ENCODE data around the gene EHBP1L1. TPM values are rescaled to one million over a fixed set of nuclear protein-coding genes. Genes with fewer than 3 reads are reported as not detected.

Gene EHBP1L1
- total RNA-seq, 2 donors from 2014 or later, result 20.5 to 85.3 TPM

- H3K4me1 ChIP-seq, result peaks cover 0 to 43% of the 10 kb centered on the region in 2 donors
- H3K36me3 ChIP-seq, result peaks cover 36% of the 10 kb centered on the region
- H3K4me3 ChIP-seq, result peak overlapping the region in 1 of 2 donors; percentile 42
- TF ChIP-seq CTCF (IDR thresholded peaks at IDR 0.05), result no peak
- no peaks in the 10 kb centered on the region for H3K27me3 ChIP-seq
- peak overlapping the region; percentile 63 to 74 for H3K27ac ChIP-seq
- H3K9me3 ChIP-seq, result no peaks in the 10 kb centered on the region
- no peak for DNase-seq (ENCODE audit: low spot score)
Measured at GRCh38 chr11:65592858-65593517, 17.1 kb downstream of the EHBP1L1 start.

- DNase-seq (ENCODE audit: low spot score), result no peak
- no peaks in the 10 kb centered on the region for H3K9me3 ChIP-seq
- H3K4me1 ChIP-seq, result peaks cover 0 to 35% of the 10 kb centered on the region in 2 donors
- peaks cover 44% of the 10 kb centered on the region for H3K36me3 ChIP-seq
- no peaks in the 10 kb centered on the region for H3K27me3 ChIP-seq
- no peak overlapping the region for H3K27ac ChIP-seq
- TF ChIP-seq CTCF (IDR thresholded peaks at IDR 0.05), result peak; percentile 46 to 79
- H3K4me3 ChIP-seq, result no peak overlapping the region
Measured at GRCh38 chr11:65593518-65594414, 17.9 kb downstream of the EHBP1L1 start.

GRCh38 chr11:65595131-65595530 lies 19.3 kb downstream of the EHBP1L1 start:
- peaks cover 0 to 23% of the 10 kb centered on the region in 2 donors for H3K4me1 ChIP-seq
- no peaks in the 10 kb centered on the region for H3K9me3 ChIP-seq
- peaks cover 52% of the 10 kb centered on the region for H3K36me3 ChIP-seq
- H3K4me3 ChIP-seq, result no peak overlapping the region
- H3K27ac ChIP-seq, result no peak overlapping the region
- no peak for TF ChIP-seq CTCF (IDR thresholded peaks at IDR 0.05)
- H3K27me3 ChIP-seq, result no peaks in the 10 kb centered on the region
- no peak for DNase-seq (ENCODE audit: low spot score)

GRCh38 chr11:65595543-65596281 lies 19.9 kb downstream of the EHBP1L1 start, which contains the start of gene KCNK7:
Gene KCNK7, minus strand, starts transcription at chr11:65595800. Its CDS starts 28 bp downstream, at chr11:65595772.
- no peak for DNase-seq (ENCODE audit: low spot score)
- Histone ChIP-seq H3K9me3 (no peaks in the 10 kb centered on the region), H3K4me1 (peaks cover 0 to 23% of the 10 kb centered on the region in 2 donors), H3K36me3 (peaks cover 51% of the 10 kb centered on the region), H3K4me3 (no peak within 1 kb of the TSS), H3K27me3 (no peaks in the 10 kb centered on the region), H3K27ac (no peak within 1 kb of the TSS)
- no peak for TF ChIP-seq CTCF (IDR thresholded peaks at IDR 0.05)

- H3K27ac ChIP-seq, result no peak overlapping the region
- DNase-seq (ENCODE audit: low spot score), result no peak
- H3K4me1 ChIP-seq, result peaks cover 0 to 22% of the 10 kb centered on the region in 2 donors
- peaks cover 48% of the 10 kb centered on the region for H3K36me3 ChIP-seq
- H3K9me3 ChIP-seq, result no peaks in the 10 kb centered on the region
- H3K27me3 ChIP-seq, result no peaks in the 10 kb centered on the region
- H3K4me3 ChIP-seq, result no peak overlapping the region
- no peak for TF ChIP-seq CTCF (IDR thresholded peaks at IDR 0.05)
Measured at GRCh38 chr11:65596520-65596919, 20.7 kb downstream of the EHBP1L1 start.

Measured in right atrium auricular region (tissue), 2 donors.